Fibroblast of mammary gland (primary cell): ENCODE results near the gene NEXMIF.
"Not testable (repeated sequence)": the region's sequence is repeated elsewhere in the genome, so short reads cannot be mapped to it uniquely, and the experiment has no call there.

ENCODE experiments used
- DNase-seq: peaks from one replicate; pipeline ENCODE4 v3.0.0-alpha.2; 2010; ENCODE audit warnings: low read depth
- H3K4me3 ChIP-seq: 2 replicates; pipeline ENCODE4 v1.5.1; 2011; ENCODE audit warnings: low read depth, mild to moderate bottlenecking, low read length, moderate library complexity; ENCODE audit not compliant: control insufficient read depth
- TF ChIP-seq, protein P1 (sequence below): conservative IDR thresholded peaks from 2 replicates; pipeline ENCODE4 v1.5.1; 2011; ENCODE audit warnings: low read depth, low read length, inconsistent platforms; ENCODE audit not compliant: control insufficient read depth, insufficient read depth

The NEXMIF gene

DNA sequence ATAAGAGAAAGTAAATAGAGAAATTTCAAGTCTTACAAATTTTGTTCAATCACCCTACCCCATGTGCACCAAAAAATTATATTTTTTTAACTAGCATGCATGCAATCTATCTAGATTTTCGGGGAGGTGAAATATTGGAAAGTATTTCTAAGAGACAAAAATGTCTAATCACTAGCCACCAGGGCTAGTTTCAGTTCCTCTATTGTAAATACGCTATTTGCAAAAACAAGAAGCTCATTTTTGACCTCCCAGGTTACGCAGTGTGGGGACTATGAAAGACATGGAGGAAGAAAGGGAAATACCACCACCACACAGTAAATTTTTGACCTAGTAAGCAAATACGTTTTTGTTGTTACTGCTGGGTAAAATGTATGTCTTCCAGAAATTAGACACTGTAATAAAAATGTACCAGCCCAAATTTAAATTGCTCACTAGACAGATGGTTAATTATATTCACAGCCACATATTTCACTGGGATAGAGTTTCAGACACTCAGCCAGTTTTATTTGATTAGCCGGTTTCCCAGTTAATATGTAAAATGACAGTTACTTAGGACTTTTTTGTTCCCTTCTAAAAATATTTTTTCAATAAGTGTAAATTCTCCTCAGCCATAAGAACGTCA is 2.2 kb downstream of the NEXMIF start:
- no peak for DNase-seq
- TF ChIP-seq, protein P1, sequence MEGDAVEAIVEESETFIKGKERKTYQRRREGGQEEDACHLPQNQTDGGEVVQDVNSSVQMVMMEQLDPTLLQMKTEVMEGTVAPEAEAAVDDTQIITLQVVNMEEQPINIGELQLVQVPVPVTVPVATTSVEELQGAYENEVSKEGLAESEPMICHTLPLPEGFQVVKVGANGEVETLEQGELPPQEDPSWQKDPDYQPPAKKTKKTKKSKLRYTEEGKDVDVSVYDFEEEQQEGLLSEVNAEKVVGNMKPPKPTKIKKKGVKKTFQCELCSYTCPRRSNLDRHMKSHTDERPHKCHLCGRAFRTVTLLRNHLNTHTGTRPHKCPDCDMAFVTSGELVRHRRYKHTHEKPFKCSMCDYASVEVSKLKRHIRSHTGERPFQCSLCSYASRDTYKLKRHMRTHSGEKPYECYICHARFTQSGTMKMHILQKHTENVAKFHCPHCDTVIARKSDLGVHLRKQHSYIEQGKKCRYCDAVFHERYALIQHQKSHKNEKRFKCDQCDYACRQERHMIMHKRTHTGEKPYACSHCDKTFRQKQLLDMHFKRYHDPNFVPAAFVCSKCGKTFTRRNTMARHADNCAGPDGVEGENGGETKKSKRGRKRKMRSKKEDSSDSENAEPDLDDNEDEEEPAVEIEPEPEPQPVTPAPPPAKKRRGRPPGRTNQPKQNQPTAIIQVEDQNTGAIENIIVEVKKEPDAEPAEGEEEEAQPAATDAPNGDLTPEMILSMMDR, result no peak
- no peak overlapping the region for H3K4me3 ChIP-seq

DNA sequence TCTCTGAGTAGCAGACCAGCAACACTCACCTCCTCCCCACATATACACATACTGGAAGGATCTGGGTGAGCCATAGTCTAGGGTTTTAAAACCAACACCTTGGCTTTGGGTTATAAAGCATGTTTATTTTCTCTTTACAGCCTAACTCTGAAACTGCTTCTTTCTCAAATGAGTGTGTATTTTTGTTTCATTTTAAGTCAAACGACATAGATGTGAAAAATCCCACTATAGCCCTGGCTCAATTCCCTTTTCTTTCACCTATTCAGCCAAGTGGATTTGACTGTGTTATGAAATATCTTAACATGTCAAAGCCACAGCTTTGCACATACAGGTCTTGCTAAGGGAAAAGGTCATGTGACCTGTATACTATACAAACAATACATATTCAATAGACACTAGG is 13.8 kb downstream of the NEXMIF start:
- TF ChIP-seq, protein P1, result no peak
- no peak for DNase-seq
- no peak overlapping the region for H3K4me3 ChIP-seq

DNA sequence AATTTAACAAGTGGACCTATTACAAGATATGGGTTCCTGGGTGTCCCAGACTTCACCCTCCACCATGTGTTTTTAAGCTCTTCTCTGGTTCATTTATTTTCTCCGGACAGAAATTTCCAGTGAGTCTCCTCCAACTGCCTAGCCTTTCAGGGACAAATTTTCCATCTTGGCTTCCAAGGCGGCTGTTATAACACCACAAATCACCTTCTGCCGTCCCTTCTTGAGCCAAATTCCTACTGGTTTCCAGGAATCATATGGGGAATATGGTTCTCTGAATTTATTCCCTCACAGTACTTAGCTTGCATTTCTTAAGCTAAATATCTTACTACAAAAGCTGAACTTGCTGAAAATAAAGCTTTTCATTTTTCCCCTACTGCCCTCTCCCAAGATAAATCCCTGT is 18.8 kb downstream of the NEXMIF start:
- H3K4me3 ChIP-seq, result no peak overlapping the region
- TF ChIP-seq, protein P1, result no peak

DNA sequence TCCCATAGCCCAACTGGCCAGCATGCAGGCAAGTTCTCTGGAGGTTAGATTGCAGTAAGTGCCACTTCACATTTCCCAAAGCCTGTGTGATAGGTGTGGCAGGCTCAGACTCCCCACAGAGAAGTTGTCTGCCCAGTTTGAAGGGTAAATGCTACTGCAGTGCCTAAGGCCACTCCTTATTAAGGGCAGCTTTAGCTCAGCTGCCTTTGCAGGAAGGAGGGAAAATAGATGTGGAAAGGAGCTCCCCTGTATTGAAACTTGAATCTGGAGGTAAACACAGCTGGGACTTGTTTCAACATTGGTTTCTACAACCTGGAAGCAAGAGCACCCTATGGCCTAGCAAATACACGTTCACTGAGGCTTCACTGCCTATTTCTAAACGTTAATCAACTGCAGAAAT is 22.4 kb downstream of the NEXMIF start:
- DNase-seq, result no peak
- TF ChIP-seq, protein P1, result no peak
- H3K4me3 ChIP-seq, result no peak overlapping the region

More for the DNA sequence above, 18.8 kb downstream of the NEXMIF start:
- no peak for DNase-seq

DNA sequence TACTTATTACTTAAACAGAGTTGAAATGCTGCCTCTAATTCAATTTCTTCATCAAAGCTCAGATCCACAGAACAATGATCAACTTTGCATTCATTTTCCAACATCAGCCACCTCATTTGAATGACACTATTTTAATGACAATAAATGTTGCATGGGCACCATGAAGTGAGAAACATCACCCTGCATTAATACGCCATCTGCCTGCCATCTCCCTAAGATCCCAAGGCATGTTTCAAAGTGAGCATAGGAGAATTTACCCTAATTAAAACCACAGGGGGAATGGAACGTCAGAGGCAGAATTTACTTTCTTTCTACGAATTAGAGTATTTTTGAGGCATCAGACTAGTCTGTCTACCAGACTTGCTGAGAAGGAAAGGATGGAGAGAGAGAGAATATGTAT is 32.7 kb downstream of the NEXMIF start:
- no peak overlapping the region for H3K4me3 ChIP-seq
- no peak for DNase-seq

DNA sequence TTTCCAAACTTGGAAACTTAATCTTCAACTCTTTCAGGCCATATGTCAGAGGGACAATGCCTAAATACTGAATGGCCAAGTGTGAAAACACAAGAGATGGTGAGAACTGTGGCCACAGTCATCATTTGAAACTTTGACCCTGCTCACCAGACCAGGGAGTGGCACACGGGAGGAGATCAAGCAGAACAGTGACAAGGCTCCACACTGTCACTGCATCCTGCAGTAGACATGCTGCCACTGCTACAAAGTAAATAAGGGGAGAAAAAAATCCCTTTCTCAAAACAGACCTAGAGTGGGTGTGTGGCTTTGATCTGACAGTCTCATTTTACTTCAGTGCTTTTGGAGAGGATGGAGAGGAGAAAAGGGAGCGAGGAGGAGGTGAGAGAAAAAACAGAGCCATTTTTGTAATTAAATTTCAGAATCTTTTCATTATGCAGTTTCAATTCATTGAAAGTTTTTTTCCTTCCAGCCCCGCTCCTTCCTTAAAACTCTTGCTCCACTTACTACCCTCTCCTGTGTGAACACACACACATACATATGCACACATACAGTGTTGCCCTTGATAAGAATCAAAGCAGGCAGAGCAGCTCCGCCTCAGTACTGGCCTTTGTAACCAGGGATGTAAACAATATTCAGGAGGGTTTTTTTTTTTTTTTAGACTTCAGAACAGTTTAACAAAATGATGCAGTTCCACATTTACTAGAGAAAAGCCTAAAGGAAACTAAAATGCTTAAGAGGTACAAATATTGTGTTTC is 34.4 kb downstream of the NEXMIF start:
- TF ChIP-seq, protein P1, result no peak
- H3K4me3 ChIP-seq, result no peak overlapping the region
- no peak for DNase-seq

More for the DNA sequence above, 32.7 kb downstream of the NEXMIF start:
- TF ChIP-seq, protein P1, result no peak

DNA sequence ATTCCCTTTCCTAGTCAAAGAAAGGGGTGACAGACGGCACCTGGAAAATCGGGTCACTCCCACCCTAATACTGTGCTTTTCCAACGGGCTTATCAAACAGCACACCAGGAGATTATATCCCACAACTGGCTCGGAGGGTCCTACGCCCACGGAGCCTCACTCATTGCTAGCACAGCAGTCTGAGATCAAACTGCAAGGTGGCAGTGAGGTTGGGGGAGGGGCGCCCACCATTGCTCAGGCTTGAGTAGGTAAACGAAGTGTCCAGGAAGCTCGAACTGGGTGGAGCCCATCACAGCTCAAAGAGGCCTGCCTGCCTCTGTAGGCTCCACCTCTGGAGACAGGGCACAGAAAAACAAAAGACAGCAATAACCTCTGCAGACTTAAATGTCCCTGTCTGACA is 42.9 kb downstream of the NEXMIF start:
- not testable (repeated sequence) for H3K4me3 ChIP-seq, DNase-seq
